HEK293T (cell line): ENCODE measurements around the gene FLNA.
"Not testable (repeated sequence)": the region's sequence is repeated elsewhere in the genome, so short reads cannot be mapped to it uniquely, and the experiment has no call there.

Experiments used
- CTCF ChIA-PET: fragments of 350-600 bp; formaldehyde crosslinking; extraction: SDS; loops from one replicate; lab custom pipeline; 2021; ENCODE audit warnings: antibody characterized with exemption, inconsistent platforms; lab: Yijun Ruan, JAX
- POLR2A ChIA-PET: fragments of 350-600 bp; formaldehyde crosslinking; extraction: SDS; loops from one replicate; lab custom pipeline; 2020; ENCODE audit warnings: antibody characterized with exemption, inconsistent platforms; lab: Yijun Ruan, JAX
- DNase-seq: peaks from one replicate; pipeline ENCODE4 v3.0.0; 2012; ENCODE audit warnings: mixed read lengths; ENCODE audit errors: extremely low spot score
- ARNT ChIP-seq: fragments of 450-650 bp; IDR thresholded peaks from 2 replicates; pipeline ENCODE4 v1.6.1; 2017; ENCODE audit warnings: mild to moderate bottlenecking
- BHLHE40 ChIP-seq: fragments of 450-650 bp; IDR thresholded peaks from 2 replicates; pipeline ENCODE4 v1.6.1; 2016; ENCODE audit warnings: mild to moderate bottlenecking, moderate library complexity, borderline replicate concordance
- CTBP1 ChIP-seq: fragments of 450-650 bp; IDR thresholded peaks from 2 replicates; pipeline ENCODE4 v1.6.1; 2016; ENCODE audit warnings: borderline replicate concordance
- ELF4 ChIP-seq: fragments of 450-650 bp; IDR thresholded peaks from 2 replicates; pipeline ENCODE4 v1.6.1; 2017; ENCODE audit warnings: antibody characterized with exemption
- FOXA1 ChIP-seq: fragments of 450-650 bp; IDR thresholded peaks from 2 replicates; pipeline ENCODE4 v1.6.1; 2016; ENCODE audit warnings: mild to moderate bottlenecking
- FOXK2 ChIP-seq: fragments of 450-650 bp; IDR thresholded peaks from 2 replicates; pipeline ENCODE4 v1.6.1; 2016; ENCODE audit warnings: mild to moderate bottlenecking
- FOXM1 ChIP-seq: fragments of 450-650 bp; IDR thresholded peaks from 2 replicates; pipeline ENCODE4 v1.6.1; 2017; ENCODE audit warnings: mild to moderate bottlenecking, borderline replicate concordance
- HDGF ChIP-seq: fragments of 450-650 bp; IDR thresholded peaks from 2 replicates; pipeline ENCODE4 v1.6.1; 2017; ENCODE audit warnings: antibody characterized with exemption, borderline replicate concordance
- L3MBTL2 ChIP-seq: fragments of 450-650 bp; conservative IDR thresholded peaks from 2 replicates; pipeline ENCODE4 v1.6.1; 2016; ENCODE audit warnings: mild to moderate bottlenecking
- LEF1 ChIP-seq: fragments of 450-650 bp; IDR thresholded peaks from 2 replicates; pipeline ENCODE4 v1.6.1; 2017; ENCODE audit warnings: mild to moderate bottlenecking, borderline replicate concordance
- NFRKB ChIP-seq: fragments of 450-650 bp; IDR thresholded peaks from 2 replicates; pipeline ENCODE4 v1.6.1; 2016; ENCODE audit warnings: mild to moderate bottlenecking, moderate library complexity
- SP1 ChIP-seq: fragments of 450-650 bp; IDR thresholded peaks from 2 replicates; pipeline ENCODE4 v1.6.1; 2017
- SUZ12 ChIP-seq: fragments of 450-650 bp; IDR thresholded peaks from 2 replicates; pipeline ENCODE4 v1.6.1; 2016; ENCODE audit warnings: mild to moderate bottlenecking
- TARDBP ChIP-seq: fragments of 450-650 bp; IDR thresholded peaks from 2 replicates; pipeline ENCODE4 v1.6.1; 2016
- ZNF384 ChIP-seq: fragments of 450-650 bp; IDR thresholded peaks from 2 replicates; pipeline ENCODE4 v1.6.1; 2016
- TF ChIP-seq, protein P1 (sequence below): fragments of 450-650 bp; IDR thresholded peaks from 2 replicates; pipeline ENCODE4 v1.6.1; 2016

The FLNA gene

DNA sequence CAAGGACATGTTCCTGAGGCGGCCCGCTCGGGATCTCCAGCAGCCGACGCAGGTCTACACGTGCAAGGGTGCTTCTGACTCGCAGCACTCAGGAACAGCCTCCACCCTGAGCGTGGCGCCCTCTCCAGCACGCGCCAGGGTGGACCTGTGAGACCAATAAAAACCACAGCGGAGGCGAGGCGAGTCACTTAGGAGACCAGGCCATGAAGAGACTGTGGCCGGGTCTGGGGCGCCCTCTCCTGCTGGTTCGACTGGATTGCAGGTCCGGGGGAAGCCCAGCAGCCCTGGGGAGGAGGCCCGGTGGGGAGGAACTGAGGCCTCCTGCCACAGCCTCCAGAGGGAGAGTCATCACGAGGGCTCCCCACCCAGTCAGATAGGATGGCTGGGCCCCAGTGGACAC, 13.7 kb upstream of the FLNA start:
- CTCF ChIA-PET, DNase-seq, POLR2A ChIA-PET: not testable (repeated sequence)

DNA sequence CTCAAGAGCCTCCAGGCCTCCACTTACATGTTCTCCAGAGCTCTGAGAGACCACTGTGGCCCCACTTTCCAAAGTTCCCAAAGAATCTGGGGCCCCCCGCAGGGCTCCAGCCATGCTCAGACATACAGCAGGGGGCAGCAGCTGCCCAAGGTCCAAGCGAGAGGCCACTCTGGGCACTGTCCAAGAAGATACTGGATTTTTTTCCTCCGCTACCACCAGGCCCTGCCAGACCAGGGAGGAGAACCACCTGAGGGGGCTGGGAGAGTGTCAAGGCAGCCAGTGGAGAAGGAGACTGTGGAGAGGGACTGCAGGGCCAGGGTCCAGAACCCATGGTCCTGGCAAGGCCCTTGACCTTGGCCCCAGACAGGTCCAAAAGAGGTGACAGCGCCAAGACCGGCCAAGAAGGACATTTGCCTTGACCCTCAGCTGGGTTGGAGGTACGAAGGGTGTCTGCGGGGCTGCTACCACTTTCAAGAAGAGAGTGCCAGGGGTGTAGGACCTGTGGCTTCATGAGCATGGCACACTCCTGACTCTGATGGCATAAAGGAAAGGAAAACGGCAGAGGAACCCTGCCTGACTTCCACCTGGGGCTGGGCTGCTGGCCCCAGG, 10.0 kb upstream of the FLNA start:
- TF ChIP-seq BHLHE40 (no peak), TARDBP (no peak), ELF4 (no peak), SUZ12 (no peak), FOXM1 (no peak), NFRKB (no peak), LEF1 (no peak), CTBP1 (no peak), FOXA1 (no peak), L3MBTL2 (no peak), SP1 (no peak), ZNF384 (no peak), HDGF (no peak), ARNT (no peak)
- TF ChIP-seq, protein P1, sequence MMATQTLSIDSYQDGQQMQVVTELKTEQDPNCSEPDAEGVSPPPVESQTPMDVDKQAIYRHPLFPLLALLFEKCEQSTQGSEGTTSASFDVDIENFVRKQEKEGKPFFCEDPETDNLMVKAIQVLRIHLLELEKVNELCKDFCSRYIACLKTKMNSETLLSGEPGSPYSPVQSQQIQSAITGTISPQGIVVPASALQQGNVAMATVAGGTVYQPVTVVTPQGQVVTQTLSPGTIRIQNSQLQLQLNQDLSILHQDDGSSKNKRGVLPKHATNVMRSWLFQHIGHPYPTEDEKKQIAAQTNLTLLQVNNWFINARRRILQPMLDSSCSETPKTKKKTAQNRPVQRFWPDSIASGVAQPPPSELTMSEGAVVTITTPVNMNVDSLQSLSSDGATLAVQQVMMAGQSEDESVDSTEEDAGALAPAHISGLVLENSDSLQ: no peak
- DNase-seq: no peak
- ChIA-PET CTCF (interaction anchor here (0.8 to 1.8 kb wide), 2 partner anchors 11 to 14 kb away, joined by 3 to 20 read pairs; partner anchors contain the start of gene FLNA), POLR2A (interaction anchor here (0.7 to 1.3 kb wide), 3 partner anchors 11 to 59 kb away, joined by 3 to 10 read pairs (median 3); partner anchors contain the start of gene FLNA)

DNA sequence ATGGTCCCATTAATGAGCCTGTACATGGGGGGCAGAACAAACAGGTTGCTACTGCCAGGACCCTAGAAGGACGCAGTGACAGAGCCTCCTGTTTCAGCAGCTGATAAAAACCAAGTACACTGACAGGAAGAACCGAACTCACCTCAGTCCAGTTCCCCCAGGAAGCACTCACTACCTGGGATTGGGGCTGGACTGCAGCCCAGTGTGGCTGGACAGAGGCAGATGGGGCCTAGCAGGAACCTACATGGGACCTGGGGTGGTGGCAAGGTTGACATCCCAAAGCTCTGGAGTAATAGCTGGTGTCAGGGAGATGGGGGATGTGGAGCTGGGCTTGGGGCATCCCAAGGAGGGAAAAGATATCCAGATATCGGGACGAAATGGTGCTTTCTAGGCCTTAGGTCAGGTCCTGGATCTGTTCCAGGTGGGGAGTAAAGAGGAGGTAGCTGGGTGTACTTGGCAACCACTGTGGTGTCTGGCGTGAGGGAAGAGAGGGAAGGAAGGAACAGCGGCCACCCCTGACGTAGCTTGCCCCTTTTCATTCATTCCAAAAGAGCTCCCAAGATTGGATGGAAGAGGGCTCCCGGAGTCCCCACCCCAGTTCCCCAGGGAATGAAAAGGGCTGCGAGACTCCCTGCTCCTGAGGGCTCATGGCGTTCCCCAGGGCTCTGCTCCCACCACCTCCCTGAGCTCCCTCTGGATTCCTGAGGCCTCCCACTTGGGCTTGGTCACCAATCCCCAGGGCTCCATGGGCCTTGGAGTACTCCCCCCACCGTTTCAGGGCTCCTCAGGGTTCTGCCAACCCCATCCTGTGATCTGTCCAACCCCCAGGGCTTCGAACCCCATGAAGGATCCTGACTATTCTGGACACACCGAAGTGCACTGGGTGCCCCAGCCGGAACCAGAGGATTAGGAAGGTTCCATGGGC, 9.2 kb upstream of the FLNA start:
- ChIA-PET POLR2A (interaction anchor here (0.7 to 1.4 kb wide), 5 partner anchors 8 to 58 kb away, joined by 3 to 10 read pairs (median 3); partner anchors contain the start of genes DNASE1L1 and FLNA), CTCF (interaction anchor here (0.6 to 1.8 kb wide), 3 partner anchors 10 to 143 kb away, joined by 3 to 20 read pairs (median 3); partner anchors contain the start of gene FLNA)
- no peak for DNase-seq
- TF ChIP-seq CTBP1 (no peak), ZNF384 (no peak), FOXK2 (no peak)

DNA sequence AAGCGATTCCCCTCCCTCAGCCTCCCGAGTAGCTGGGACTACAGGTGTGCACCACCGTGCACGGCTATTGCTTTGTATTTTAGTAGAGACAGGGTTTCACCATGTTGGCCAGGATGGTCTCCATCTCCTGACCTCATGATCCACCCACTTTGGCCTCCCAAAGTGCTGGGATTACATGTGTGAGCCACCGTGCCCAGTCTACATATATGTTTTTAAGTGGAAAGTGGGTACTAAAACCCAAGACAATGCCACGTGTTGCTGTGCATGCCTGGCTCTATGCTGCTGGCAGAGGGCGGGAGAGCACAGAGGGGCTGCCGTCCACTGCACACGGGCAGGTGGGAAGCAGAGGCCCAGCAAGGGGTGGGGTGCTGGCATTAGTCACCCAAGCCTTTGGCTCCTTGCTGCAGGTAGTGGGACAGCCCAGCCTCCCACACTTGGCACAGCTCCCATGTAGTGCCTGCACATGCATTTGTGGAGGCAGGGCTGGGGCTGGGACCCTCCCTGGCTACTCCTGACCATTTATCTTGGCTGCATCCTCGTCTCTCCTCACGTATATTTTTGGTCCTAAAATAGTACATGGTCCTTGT, 8.1 kb upstream of the FLNA start:
- CTCF ChIA-PET: interaction anchor here (1.1 to 1.8 kb wide), 3 partner anchors 9 to 10 kb away, joined by 3 to 20 read pairs (median 4); partner anchors contain the start of gene FLNA
- POLR2A ChIA-PET: interaction anchor here (0.8 to 1.4 kb wide), 2 partner anchors 9 to 27 kb away, joined by 3 read pairs; partner anchors contain the start of gene DNASE1L1
- no peak for TF ChIP-seq FOXK2
- no peak for TF ChIP-seq SUZ12
- TF ChIP-seq HDGF: no peak
- no peak for TF ChIP-seq FOXM1
- TF ChIP-seq ARNT: no peak
- no peak for TF ChIP-seq ELF4
- no peak for TF ChIP-seq L3MBTL2
- DNase-seq: no peak

DNA sequence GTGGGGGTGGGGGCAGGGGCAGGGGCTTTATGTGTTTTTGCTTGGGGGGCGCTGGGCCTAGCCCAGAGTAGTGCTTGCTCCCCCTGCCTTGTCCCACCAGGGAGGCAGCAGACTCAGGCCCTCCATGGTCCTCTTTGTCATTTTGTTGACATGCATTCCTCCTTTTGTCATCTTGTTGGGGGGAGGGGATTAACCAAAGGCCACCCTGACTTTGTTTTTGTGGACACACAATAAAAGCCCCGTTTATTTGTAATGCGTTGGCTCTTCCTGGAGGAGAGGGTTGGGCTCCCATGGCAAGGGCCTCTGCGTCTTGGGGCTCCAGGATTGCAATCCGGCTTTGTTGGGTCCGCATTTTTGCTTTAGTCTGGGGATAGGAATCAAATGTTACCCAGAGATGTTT, 6.8 kb upstream of the FLNA start:
- CTCF ChIA-PET: interaction anchor here (1.1 to 1.2 kb wide), 2 partner anchors 8 kb away, joined by 3 to 4 read pairs; no protein-coding TSS in a partner anchor
- no peak for DNase-seq
- no peak for TF ChIP-seq NFRKB
- no peak for TF ChIP-seq L3MBTL2
- TF ChIP-seq SP1: no peak
- no peak for TF ChIP-seq ZNF384
- TF ChIP-seq FOXK2: no peak
- TF ChIP-seq, protein P1: no peak
- no peak for TF ChIP-seq BHLHE40
- no peak for TF ChIP-seq HDGF
- no peak for TF ChIP-seq FOXM1
- TF ChIP-seq TARDBP: no peak
- TF ChIP-seq FOXA1: no peak
- TF ChIP-seq LEF1: no peak
- no peak for TF ChIP-seq ELF4
- POLR2A ChIA-PET: interaction anchor here (0.7 kb wide), 1 partner anchor 10 kb away, joined by 4 read pairs; no protein-coding TSS in a partner anchor

DNA sequence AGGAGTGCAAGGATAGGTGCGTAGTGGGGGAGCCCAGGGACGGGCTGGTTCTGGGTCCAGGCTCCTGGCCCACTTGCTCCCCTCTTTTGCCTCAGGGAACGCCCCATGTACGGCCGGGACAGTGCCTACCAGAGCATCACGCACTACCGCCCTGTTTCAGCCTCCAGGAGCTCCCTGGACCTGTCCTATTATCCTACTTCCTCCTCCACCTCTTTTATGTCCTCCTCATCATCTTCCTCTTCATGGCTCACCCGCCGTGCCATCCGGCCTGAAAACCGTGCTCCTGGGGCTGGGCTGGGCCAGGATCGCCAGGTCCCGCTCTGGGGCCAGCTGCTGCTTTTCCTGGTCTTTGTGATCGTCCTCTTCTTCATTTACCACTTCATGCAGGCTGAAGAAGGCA, 6.4 kb upstream of the FLNA start:
- CTCF ChIA-PET: no interaction called here
- no peak for TF ChIP-seq ELF4
- no peak for TF ChIP-seq NFRKB
- TF ChIP-seq FOXK2: no peak
- no peak for TF ChIP-seq HDGF
- TF ChIP-seq TARDBP: no peak
- no peak for TF ChIP-seq BHLHE40
- no peak for DNase-seq
- POLR2A ChIA-PET: no interaction called here
